H1 (cell line): ENCODE data around the gene ZFP57. TPM values are rescaled to one million over a fixed set of nuclear protein-coding genes. Genes with fewer than 3 reads are reported as not detected.

Source experiments
- CTCF ChIA-PET: fragments of 300-600 bp; sonication (Branson Sonifier 250); formaldehyde crosslinking; loops from one replicate; lab custom pipeline; 2021; ENCODE audit not compliant: partially characterized antibody; lab: Charles Lee
- POLR2A ChIA-PET: fragments of 300-600 bp; sonication (Branson Sonifier 250); formaldehyde crosslinking; loops from one replicate; lab custom pipeline; 2021; ENCODE audit warnings: inconsistent platforms; ENCODE audit not compliant: partially characterized antibody; lab: Charles Lee
- DNase-seq, 2 experiments: peaks; one replicate each; pipeline versions ENCODE4 v3.0.0 to v3.0.0-alpha.2; 2010 to 2022; ENCODE audit warnings: low spot score in 2 of 2, low read depth in 1 of 2, mixed read lengths in 1 of 2
- FAIRE-seq: peaks from 2 replicates; lab custom pipeline; 2011; peaks lifted over from hg19 to GRCh38; lab: Jason Lieb, UNC
- H2AFZ ChIP-seq: 2 replicates; pipeline ENCODE4 v1.8.1; 2012; ENCODE audit warnings: low read length, inconsistent platforms
- H2AK5ac ChIP-seq: 2 replicates; pipeline ENCODE4 v1.6.1; 2013; ENCODE audit warnings: low read depth, low read length
- H2BK120ac ChIP-seq: replicated peaks from 2 replicates; pipeline ENCODE3; 2013; ENCODE audit warnings: low read depth, low read length, inconsistent platforms
- H2BK12ac ChIP-seq: 2 replicates; pipeline ENCODE4 v1.6.1; 2013; ENCODE audit warnings: low read depth, low read length
- H2BK15ac ChIP-seq: 2 replicates; pipeline ENCODE4 v1.6.1; 2013; ENCODE audit warnings: low read length
- H2BK20ac ChIP-seq: 2 replicates; pipeline ENCODE4 v1.6.1; 2013; ENCODE audit warnings: low read length
- H2BK5ac ChIP-seq: 2 replicates; pipeline ENCODE4 v1.6.1; 2013; ENCODE audit warnings: low read depth, low read length
- H3K14ac ChIP-seq: 2 replicates; pipeline ENCODE4 v1.6.1; 2013; ENCODE audit warnings: inconsistent platforms; ENCODE audit not compliant: insufficient read length
- H3K18ac ChIP-seq: 2 replicates; pipeline ENCODE4 v1.6.1; 2013; ENCODE audit warnings: low read length; ENCODE audit errors: extremely low read depth
- H3K23ac ChIP-seq: 2 replicates; pipeline ENCODE4 v1.6.1; 2013; ENCODE audit warnings: inconsistent platforms; ENCODE audit not compliant: insufficient read length
- H3K23me2 ChIP-seq: 2 replicates; pipeline ENCODE4 v1.6.1; 2013; ENCODE audit warnings: low read depth, low read length
- H3K27ac ChIP-seq: 2 replicates; pipeline ENCODE4 v1.6.1; 2011; ENCODE audit warnings: low read depth, low read length, inconsistent platforms
- H3K27me3 ChIP-seq, 4 experiments: replicated peaks in 1 of 4; 1 replicate in 1 of 4; 2 replicates in 3 of 4; pipeline versions ENCODE4 v1.6.1 to v1.8.1; 2011 to 2013; ENCODE audit warnings: low read length in 3 of 4, mild to moderate bottlenecking in 3 of 4, inconsistent platforms in 2 of 4, mixed read lengths in 2 of 4, moderate library complexity in 1 of 4; ENCODE audit not compliant: control insufficient read depth in 3 of 4, insufficient read depth in 3 of 4; ENCODE audit errors: extremely low read depth in 1 of 4
- H3K36me3 ChIP-seq, 4 experiments: 2 replicates each; pipeline versions ENCODE4 v1.6.1 to v1.8.1; 2011 to 2013; ENCODE audit warnings: mild to moderate bottlenecking in 4 of 4, low read length in 3 of 4, moderate library complexity in 2 of 4, control low read depth in 1 of 4, inconsistent platforms in 1 of 4; ENCODE audit not compliant: insufficient read depth in 4 of 4, control insufficient read depth in 2 of 4
- H3K4ac ChIP-seq: replicated peaks from 2 replicates; pipeline ENCODE3; 2013; ENCODE audit warnings: low read length, low read depth, mixed read lengths, inconsistent platforms; ENCODE audit not compliant: insufficient read length
- H3K4me1 ChIP-seq, 4 experiments: replicated peaks in 1 of 4; 1 replicate in 1 of 4; 2 replicates in 3 of 4; pipeline versions ENCODE4 v1.6.1 to v1.8.1; 2011 to 2013; ENCODE audit warnings: low read length in 3 of 4, inconsistent platforms in 2 of 4, mixed read lengths in 1 of 4; ENCODE audit not compliant: insufficient read depth in 4 of 4, control insufficient read depth in 3 of 4
- H3K4me2 ChIP-seq, 2 experiments: 2 replicates each; pipeline versions ENCODE4 v1.6.1 to v1.8.1; 2011 to 2013; ENCODE audit warnings: low read depth in 2 of 2, low read length in 2 of 2, control low read depth in 1 of 2, inconsistent platforms in 1 of 2, mild to moderate bottlenecking in 1 of 2; ENCODE audit not compliant: insufficient read depth in 1 of 2
- H3K4me3 ChIP-seq, 4 experiments: fragments of 200-600, 300-600 bp in 1 of 4; sonication (generic), shearing (Covaris generic), sonication (Bioruptor Twin) in 1 of 4; 2 replicates each; pipeline versions ENCODE4 v1.5.1 to v1.8.1; 2011 to 2016; ENCODE audit warnings: low read length in 4 of 4, low read depth in 3 of 4, control low read depth in 2 of 4, inconsistent platforms in 2 of 4, mild to moderate bottlenecking in 2 of 4, mixed read lengths in 1 of 4, moderate library complexity in 1 of 4; ENCODE audit not compliant: insufficient read depth in 2 of 4; ENCODE audit errors: extremely low read depth in 1 of 4
- H3K56ac ChIP-seq: replicated peaks from 2 replicates; pipeline ENCODE3; 2013; ENCODE audit warnings: low read depth, mild to moderate bottlenecking, mixed read lengths, low read length, inconsistent platforms; ENCODE audit not compliant: insufficient read length
- H3K79me1 ChIP-seq: 2 replicates; pipeline ENCODE4 v1.6.1; 2013; ENCODE audit warnings: low read depth, low read length, control low read depth
- H3K79me2 ChIP-seq, 2 experiments: 2 replicates each; pipeline versions ENCODE4 v1.6.1 to v1.8.1; 2012 to 2013; ENCODE audit warnings: low read length in 2 of 2, mild to moderate bottlenecking in 2 of 2, inconsistent platforms in 1 of 2; ENCODE audit not compliant: insufficient read depth in 2 of 2, control insufficient read depth in 1 of 2
- H3K9ac ChIP-seq, 4 experiments: replicated peaks in 1 of 4; 1 replicate in 1 of 4; 2 replicates in 3 of 4; pipeline versions ENCODE4 v1.6.1 to v1.8.1; 2011 to 2013; ENCODE audit warnings: low read depth in 3 of 4, low read length in 3 of 4, control low read depth in 2 of 4, mild to moderate bottlenecking in 2 of 4, moderate library complexity in 2 of 4, inconsistent platforms in 1 of 4; ENCODE audit errors: extremely low read depth in 1 of 4
- H3K9me3 ChIP-seq, 2 experiments: 2 replicates each; pipeline versions ENCODE4 v1.6.1 to v1.8.1; 2012 to 2013; ENCODE audit warnings: mild to moderate bottlenecking in 2 of 2, moderate library complexity in 2 of 2, control low read depth in 1 of 2, inconsistent platforms in 1 of 2, low read depth in 1 of 2, low read length in 1 of 2, mixed read lengths in 1 of 2; ENCODE audit not compliant: insufficient read depth in 2 of 2
- H4K20me1 ChIP-seq, 2 experiments: replicated peaks in 1 of 2; 2 replicates each; pipeline versions ENCODE3 to v1.8.1; 2011 to 2013; ENCODE audit warnings: inconsistent platforms in 2 of 2, low read length in 2 of 2, mild to moderate bottlenecking in 1 of 2; ENCODE audit not compliant: insufficient read depth in 2 of 2, control insufficient read depth in 1 of 2
- H4K5ac ChIP-seq: 2 replicates; pipeline ENCODE4 v1.6.1; 2013; ENCODE audit warnings: low read length, low read depth, mixed read lengths, inconsistent platforms; ENCODE audit not compliant: insufficient read length
- H4K8ac ChIP-seq: 2 replicates; pipeline ENCODE4 v1.8.0; 2013; ENCODE audit warnings: mild to moderate bottlenecking, moderate library complexity, low read length, inconsistent platforms; ENCODE audit not compliant: insufficient read depth; ENCODE audit errors: extremely low read depth
- H4K91ac ChIP-seq: replicated peaks from 2 replicates; pipeline ENCODE3; 2013; ENCODE audit warnings: low read length, mixed read lengths, inconsistent platforms; ENCODE audit not compliant: insufficient read length
- ASH2L ChIP-seq: fragments of 200-600, 300-600 bp; sonication (generic); IDR thresholded peaks from one replicate; pipeline ENCODE4 v1.7.1; 2017; ENCODE audit warnings: low read length
- ATF3 ChIP-seq: IDR thresholded peaks from 2 replicates; pipeline ENCODE4 v1.6.1; 2011; ENCODE audit warnings: low read depth, mild to moderate bottlenecking, low read length; ENCODE audit not compliant: insufficient read depth
- BACH1 ChIP-seq: IDR thresholded peaks from 2 replicates; pipeline ENCODE4 v1.6.1; 2012; ENCODE audit warnings: low read length, improper control_type of control experiment
- CBX8 ChIP-seq: fragments of 300-800, 300-1000 bp; sonication (generic); IDR thresholded peaks from 2 replicates; pipeline ENCODE4 v1.7.1; 2016; ENCODE audit warnings: low read depth, low read length, borderline replicate concordance
- EP300 ChIP-seq, 2 experiments: IDR thresholded peaks; 1 replicate in 1 of 2; 2 replicates in 1 of 2; pipeline ENCODE4 v1.6.1; 2011 to 2012; ENCODE audit warnings: low read depth in 2 of 2, low read length in 2 of 2, mild to moderate bottlenecking in 2 of 2, borderline replicate concordance in 1 of 2, inconsistent platforms in 1 of 2, moderate library complexity in 1 of 2
- JUN ChIP-seq: IDR thresholded peaks from 2 replicates; pipeline ENCODE4 v1.6.1; 2011; ENCODE audit warnings: low read depth, mild to moderate bottlenecking, improper control_type of control experiment, low read length
- RBBP5 ChIP-seq: IDR thresholded peaks from 2 replicates; pipeline ENCODE4 v1.7.1; 2012; ENCODE audit warnings: low read depth, mild to moderate bottlenecking, inconsistent platforms, low read length, moderate library complexity, borderline replicate concordance
- RFX5 ChIP-seq: IDR thresholded peaks from 2 replicates; pipeline ENCODE4 v1.6.1; 2011; ENCODE audit warnings: low read depth, low read length, improper control_type of control experiment, borderline replicate concordance
- SP4 ChIP-seq: IDR thresholded peaks from 2 replicates; pipeline ENCODE4 v1.6.1; 2012; ENCODE audit warnings: low read length, inconsistent platforms
- USF2 ChIP-seq: IDR thresholded peaks from 2 replicates; pipeline ENCODE4 v1.6.1; 2011; ENCODE audit warnings: low read length, improper control_type of control experiment
- WGBS, 2 experiments: shearing (Covaris generic) in 1 of 2; methylation state at CpG; one replicate each; pipeline versions ENCODE4 v1.1.6 to v1.1.7; 2013 to 2015; ENCODE audit warnings: low lambda C conversion rate in 2 of 2, mixed read lengths in 2 of 2, inconsistent platforms in 1 of 2, low coverage in 1 of 2, missing lambda C conversion rate in 1 of 2; ENCODE audit not compliant: insufficient replicate concordance in 2 of 2, insufficient coverage in 1 of 2, insufficient read length in 1 of 2; ENCODE audit errors: extremely low coverage in 1 of 2, missing lambda C conversion rate in 1 of 2; 5-methylcytosine and 5-hydroxymethylcytosine counted together
- polyA plus RNA-seq, 7 experiments: library from polyadenylated mRNA; depleted of rRNA in 3 of 7; stranded (reverse) in 5 of 7; unstranded in 2 of 7; fragments of >200 nt in 5 of 7; fragments of 200-250 nt in 2 of 7; gene quantifications; 1 replicate in 5 of 7; 2 replicates in 1 of 7; 4 replicates in 1 of 7; pipeline versions ENCODE4 v1.2.1 to v1.2.3, GENCODE V29; 2011 to 2013; ENCODE audit warnings: missing spikeins in 2 of 7, mixed read lengths in 2 of 7
- total RNA-seq: library from RNA; stranded (reverse); fragmentation: NEBNext Ultra II Directional; extraction: Animal tissue kit (Norgen Biotek cat#: 25700); gene quantifications from 2 replicates; pipeline ENCODE4 v1.2.1, GENCODE V29; 2021

The ZFP57 gene
- total and polyA plus RNA-seq, 2 of the 8 experiments (the other 6 are each of a cell fraction or from before 2014, with no cell fraction given): 0.85 to 1.2 TPM

- peaks cover 10 to 34% (median 30%) of the 10 kb centered on the region in 4 experiments for H3K27me3 ChIP-seq
- FAIRE-seq: no peak
- POLR2A ChIA-PET: no interaction called here
- TF ChIP-seq RFX5: no peak
- no peak for TF ChIP-seq BACH1
- no peak for TF ChIP-seq EP300 (IDR thresholded peaks at IDR 0.05; ENCODE audit: borderline replicate concordance in 1 of 2, low read depth in 2 of 2, low read length in 2 of 2)
- no peak for TF ChIP-seq USF2
- no peak for TF ChIP-seq SP4
- TF ChIP-seq ATF3: no peak
- no peak for TF ChIP-seq JUN
- TF ChIP-seq ASH2L: no peak
- TF ChIP-seq CBX8: no peak
- no peak for TF ChIP-seq RBBP5
Measured at GRCh38 chr6:29724937-29725869, 44.3 kb upstream of the ZFP57 start.

More at GRCh38 chr6:29724937-29725869, 44.3 kb upstream of the ZFP57 start:
- Histone ChIP-seq H3K4ac (no peak overlapping the region), H2AFZ (no peak overlapping the region), H3K56ac (no peak overlapping the region), H2BK120ac (no peak overlapping the region), H3K23ac (no peak overlapping the region), H3K18ac (no peak overlapping the region), H2AK5ac (no peak overlapping the region), H3K79me2 (no peaks in the 10 kb centered on the region), H3K14ac (no peak overlapping the region), H3K23me2 (peaks cover 10% of the 10 kb centered on the region; the same call in 1 of the 2 replicates), H3K4me2 (no peak overlapping the region; a peak in 1 of 4 replicates), H3K27ac (no peak overlapping the region), H4K5ac (no peak overlapping the region), H3K9ac (no peak overlapping the region), H2BK5ac (no peak overlapping the region), H3K79me1 (no peaks in the 10 kb centered on the region), H4K20me1 (peaks cover 0 to 1% of the 10 kb centered on the region in 2 experiments), H2BK20ac (no peak overlapping the region), H2BK12ac (no peak overlapping the region), H4K8ac (no peak overlapping the region), H4K91ac (no peak overlapping the region), H3K36me3 (no peaks in the 10 kb centered on the region), H3K4me1 (peaks cover 0 to 6% (median under 1%) of the 10 kb centered on the region in 4 experiments; a peak in 3 of 7 replicates), H2BK15ac (no peak overlapping the region), H3K9me3 (no peaks in the 10 kb centered on the region), H3K4me3 (no peak overlapping the region)
- CTCF ChIA-PET: interaction anchor here (0.7 to 3.5 kb wide), 8 partner anchors 9 to 138 kb away, joined by 3 to 18 read pairs (median 4); no protein-coding TSS in a partner anchor
- WGBS, 2 experiments: 92% methylated on average over 11 of the region's 11 CpGs; no CpG with 5 or more reads in 1 of the 2 experiments
- no peak for DNase-seq
